ENCODE measurements around the gene SP3.

DNA sequence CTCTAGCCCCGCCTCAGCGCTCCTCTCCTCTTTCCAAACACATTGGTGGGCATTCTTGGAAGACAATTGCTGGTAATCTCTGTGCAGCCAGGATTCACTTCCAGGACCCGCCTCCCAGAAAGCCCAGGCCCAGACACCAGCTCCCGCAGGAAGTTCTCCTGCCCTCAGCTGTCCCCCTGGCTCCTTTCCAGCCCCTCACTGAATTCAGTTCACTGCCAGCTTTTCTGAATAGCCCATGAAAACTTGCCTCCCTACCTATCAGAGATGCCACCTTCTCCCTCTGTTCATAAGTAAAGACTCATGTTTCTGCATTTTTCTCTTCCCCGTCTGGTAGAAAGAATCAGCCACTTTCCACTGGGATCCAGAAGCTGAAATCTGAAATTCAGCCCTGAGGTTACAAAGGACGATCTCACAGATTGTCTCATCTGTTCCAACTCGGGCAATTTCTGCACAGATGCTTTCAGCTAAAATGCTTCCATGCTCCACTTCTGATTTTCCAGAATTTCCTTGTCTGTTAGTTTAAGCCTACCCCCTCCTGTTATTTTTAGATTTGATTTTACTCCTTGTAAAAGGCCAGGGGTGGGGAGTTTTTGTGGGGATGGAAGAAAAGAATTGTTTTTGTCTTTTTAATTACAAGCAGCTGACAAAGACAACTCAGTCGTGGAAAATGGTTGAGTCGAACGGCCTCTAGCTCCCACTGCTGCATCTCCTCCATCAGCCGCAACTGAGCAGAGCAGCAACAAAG lies 98.1 kb downstream of the SP3 start:
- TF ChIP-seq, protein P1, sequence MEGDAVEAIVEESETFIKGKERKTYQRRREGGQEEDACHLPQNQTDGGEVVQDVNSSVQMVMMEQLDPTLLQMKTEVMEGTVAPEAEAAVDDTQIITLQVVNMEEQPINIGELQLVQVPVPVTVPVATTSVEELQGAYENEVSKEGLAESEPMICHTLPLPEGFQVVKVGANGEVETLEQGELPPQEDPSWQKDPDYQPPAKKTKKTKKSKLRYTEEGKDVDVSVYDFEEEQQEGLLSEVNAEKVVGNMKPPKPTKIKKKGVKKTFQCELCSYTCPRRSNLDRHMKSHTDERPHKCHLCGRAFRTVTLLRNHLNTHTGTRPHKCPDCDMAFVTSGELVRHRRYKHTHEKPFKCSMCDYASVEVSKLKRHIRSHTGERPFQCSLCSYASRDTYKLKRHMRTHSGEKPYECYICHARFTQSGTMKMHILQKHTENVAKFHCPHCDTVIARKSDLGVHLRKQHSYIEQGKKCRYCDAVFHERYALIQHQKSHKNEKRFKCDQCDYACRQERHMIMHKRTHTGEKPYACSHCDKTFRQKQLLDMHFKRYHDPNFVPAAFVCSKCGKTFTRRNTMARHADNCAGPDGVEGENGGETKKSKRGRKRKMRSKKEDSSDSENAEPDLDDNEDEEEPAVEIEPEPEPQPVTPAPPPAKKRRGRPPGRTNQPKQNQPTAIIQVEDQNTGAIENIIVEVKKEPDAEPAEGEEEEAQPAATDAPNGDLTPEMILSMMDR (IDR thresholded peaks at IDR 0.05), result no peak
- TF ChIP-seq POLR2A (IDR thresholded peaks at IDR 0.05), result no peak
